KOPT-K1 (cell line): ENCODE measurements around the gene NCF2.
"Not testable (repeated sequence)": the region's sequence is repeated elsewhere in the genome, so short reads cannot be mapped to it uniquely, and the experiment has no call there.

Experiments used
- H3K27ac ChIP-seq: fragments of 200-600 bp; sonication (generic); 2 replicates; pipeline ENCODE4 v1.5.1; 2016; ENCODE audit warnings: antibody characterized with exemption, mild to moderate bottlenecking, low read depth, low read length; ENCODE audit not compliant: poor library complexity, severe bottlenecking
- H3K36me3 ChIP-seq: fragments of 200-600 bp; sonication (generic); 2 replicates; pipeline ENCODE4 v1.5.1; 2017; ENCODE audit warnings: antibody characterized with exemption, mild to moderate bottlenecking, low read length, moderate library complexity; ENCODE audit not compliant: insufficient read depth
- H3K9me3 ChIP-seq: fragments of 200-600 bp; sonication (generic); 2 replicates; pipeline ENCODE4 v1.5.1; 2017; ENCODE audit warnings: antibody characterized with exemption, low read length, mild to moderate bottlenecking; ENCODE audit not compliant: insufficient read depth, poor library complexity, severe bottlenecking

NCF2 gene, protein sequence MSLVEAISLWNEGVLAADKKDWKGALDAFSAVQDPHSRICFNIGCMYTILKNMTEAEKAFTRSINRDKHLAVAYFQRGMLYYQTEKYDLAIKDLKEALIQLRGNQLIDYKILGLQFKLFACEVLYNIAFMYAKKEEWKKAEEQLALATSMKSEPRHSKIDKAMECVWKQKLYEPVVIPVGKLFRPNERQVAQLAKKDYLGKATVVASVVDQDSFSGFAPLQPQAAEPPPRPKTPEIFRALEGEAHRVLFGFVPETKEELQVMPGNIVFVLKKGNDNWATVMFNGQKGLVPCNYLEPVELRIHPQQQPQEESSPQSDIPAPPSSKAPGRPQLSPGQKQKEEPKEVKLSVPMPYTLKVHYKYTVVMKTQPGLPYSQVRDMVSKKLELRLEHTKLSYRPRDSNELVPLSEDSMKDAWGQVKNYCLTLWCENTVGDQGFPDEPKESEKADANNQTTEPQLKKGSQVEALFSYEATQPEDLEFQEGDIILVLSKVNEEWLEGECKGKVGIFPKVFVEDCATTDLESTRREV

DNA sequence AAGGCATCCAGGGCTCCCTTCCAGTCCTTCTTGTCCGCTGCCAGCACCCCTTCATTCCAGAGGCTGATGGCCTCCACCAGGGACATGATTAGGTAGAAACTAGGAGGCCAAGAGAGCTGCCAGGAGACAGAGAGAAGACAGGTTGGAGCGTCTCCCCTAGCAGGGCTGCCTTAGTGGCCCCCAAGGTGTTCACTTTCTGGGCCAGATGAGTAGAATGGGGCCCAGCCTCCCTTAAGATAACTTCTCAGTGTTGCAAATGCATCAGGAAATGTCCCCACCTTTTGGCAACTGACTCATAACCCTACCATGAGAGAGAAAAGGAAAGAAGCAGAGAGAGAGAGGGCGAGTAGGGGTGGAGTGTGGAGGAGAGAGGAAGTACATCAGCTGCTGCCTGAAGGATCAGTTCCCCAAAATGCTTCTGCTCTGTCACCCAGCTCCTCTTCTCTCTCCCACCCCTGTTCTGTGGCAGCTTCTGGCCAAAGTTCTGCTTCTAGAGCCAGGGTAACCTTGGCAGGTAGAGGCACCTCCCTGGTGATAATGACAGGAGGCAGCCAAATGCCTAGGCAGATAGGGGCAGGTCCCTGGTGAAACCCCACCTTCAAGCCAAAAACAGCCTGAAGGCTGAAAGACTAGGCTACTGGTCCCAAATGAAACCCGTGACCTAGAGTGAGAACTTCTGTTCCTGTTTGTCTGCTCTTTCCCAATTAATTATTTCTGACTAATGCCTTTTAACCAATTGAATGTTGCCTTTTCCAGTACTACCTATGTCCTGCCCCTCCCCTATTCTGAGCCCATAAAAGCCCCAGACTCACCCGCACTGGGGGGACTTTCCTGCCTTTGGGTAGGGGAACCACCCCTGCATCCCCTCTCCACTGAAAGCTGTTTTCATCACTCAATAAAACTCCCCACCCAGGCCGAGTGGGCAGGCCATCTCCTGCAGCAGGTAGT lies at the start of gene NCF2:
NCF2 (minus strand) TSS at position 216 of the 948 bp plus-strand sequence; CDS start at position 86, 130 bp downstream.
- no peaks in the 10 kb centered on the region for H3K36me3 ChIP-seq
- no peaks in the 10 kb centered on the region for H3K9me3 ChIP-seq
- H3K27ac ChIP-seq = no peak within 1 kb of the TSS

DNA sequence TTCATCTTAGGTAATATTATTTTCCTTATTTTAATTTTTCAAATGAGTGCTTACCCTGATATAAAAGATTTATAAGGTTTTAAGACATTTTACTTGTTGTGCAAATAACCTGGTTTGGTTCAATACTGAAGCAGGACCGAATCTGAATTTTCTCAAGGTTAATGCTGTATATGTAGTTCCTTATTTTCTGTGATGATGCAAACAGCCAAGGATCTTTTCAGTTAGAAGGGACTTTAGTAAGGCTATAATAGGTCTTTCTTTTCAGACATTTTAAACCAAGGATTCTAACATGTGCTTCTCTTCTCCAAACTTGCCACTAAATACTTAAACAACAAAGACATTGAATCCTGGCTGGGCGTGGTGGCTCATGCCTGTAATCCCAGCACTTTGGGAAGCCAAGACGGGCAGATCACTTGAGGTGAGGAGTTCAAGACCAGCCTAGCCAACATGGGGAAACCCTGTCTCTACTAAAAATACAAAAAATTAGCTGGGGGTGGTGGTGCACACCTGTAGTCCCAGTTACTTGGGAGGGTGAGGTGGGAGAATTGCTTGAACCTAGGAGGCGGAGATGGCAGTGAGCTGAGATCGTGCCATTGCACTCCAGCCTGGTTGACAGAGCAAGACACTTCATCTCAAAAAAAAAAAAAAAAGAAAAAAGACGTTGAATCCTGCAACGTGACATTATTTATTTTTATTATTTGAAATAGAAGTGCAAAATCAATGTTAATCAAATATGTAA lies 48.6 kb upstream of the NCF2 start:
- no peak overlapping the region for H3K27ac ChIP-seq
- no peaks in the 10 kb centered on the region for H3K36me3 ChIP-seq
- no peaks in the 10 kb centered on the region for H3K9me3 ChIP-seq

DNA sequence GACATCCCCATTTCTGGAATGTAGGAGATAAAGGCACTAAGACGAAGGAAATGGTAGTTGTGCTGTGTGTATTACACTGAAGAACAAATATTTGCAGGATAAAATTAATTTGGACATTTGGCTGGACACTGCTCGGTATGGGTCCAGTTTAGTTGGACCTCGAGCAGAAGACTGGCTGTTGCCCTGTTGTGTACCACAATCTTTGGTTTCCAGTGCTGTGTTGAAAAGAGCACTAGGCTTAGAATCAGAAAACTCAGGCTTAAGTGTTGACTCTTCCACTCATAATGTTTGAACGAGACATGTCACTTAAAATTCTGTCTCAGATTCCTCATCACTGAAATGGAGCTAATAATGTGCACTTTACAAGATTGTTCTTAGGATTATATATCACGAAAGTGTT lies 46.5 kb upstream of the NCF2 start:
- no peak overlapping the region for H3K27ac ChIP-seq
- H3K36me3 ChIP-seq = peaks cover 11% of the 10 kb centered on the region
- H3K9me3 ChIP-seq = no peaks in the 10 kb centered on the region

DNA sequence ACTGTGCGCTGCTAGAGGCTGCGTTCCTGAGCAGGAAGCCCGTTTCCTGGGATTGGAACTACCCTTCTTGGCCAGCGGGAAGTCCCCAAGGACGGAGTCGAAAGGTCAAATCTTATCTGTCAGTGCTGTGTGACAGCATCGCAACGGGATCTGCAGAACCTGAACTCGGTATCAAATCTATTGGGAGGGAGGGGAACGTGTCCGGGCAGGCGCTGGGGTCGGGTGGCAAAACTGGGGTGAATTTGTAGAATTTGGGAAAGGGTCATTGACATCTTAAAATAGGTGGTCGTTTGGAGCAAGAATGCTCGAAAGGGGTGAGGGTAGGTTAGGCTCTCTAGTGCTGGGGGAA lies 46.0 kb upstream of the NCF2 start:
- Histone ChIP-seq H3K27ac (peak overlapping the region; percentile 75), H3K9me3 (no peaks in the 10 kb centered on the region), H3K36me3 (peaks cover 14% of the 10 kb centered on the region)

DNA sequence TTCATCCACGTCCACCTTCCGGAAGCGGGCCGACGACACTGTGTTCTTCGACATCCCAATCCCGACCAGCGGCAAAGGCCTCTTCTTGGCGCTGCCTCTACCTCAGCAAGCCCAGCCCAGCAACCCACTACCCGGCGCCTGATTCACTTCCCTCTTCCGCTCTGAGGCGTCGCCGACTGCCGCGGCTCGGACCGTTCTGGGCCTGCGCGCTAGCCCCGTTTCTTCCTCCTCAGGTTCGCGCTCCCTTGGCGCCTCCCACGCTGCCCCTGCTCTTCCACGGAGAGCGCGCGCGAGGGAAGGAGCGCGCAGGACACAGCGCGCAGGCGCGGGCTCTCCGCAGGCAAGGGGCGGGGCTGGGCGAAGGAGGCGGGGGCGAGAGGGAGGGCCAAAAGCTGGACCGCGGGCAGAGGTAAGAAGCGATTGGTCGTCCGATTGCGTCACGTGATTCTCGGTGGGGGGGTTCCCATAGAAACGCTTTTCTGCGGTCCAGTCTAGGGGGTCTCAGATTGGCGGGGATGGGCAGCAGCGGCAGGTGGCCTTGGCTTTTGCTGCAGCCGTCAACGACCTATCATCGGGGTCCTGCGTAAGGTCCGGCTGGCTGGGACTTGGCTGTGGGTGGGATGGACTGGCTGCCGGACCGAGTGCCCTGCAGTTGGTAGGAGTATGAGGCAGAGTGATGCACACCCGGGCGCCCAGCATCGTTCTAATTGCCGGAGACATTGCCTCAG lies 45.5 kb upstream of the NCF2 start, which contains the start of gene ARPC5:
ARPC5 (minus strand) TSS at position 178 of the 728 bp plus-strand sequence; CDS start at position 54, 124 bp downstream.
- Histone ChIP-seq H3K9me3 (no peaks in the 10 kb centered on the region), H3K27ac (peak within 1 kb of the TSS; percentile 75), H3K36me3 (peaks cover 19% of the 10 kb centered on the region)

DNA sequence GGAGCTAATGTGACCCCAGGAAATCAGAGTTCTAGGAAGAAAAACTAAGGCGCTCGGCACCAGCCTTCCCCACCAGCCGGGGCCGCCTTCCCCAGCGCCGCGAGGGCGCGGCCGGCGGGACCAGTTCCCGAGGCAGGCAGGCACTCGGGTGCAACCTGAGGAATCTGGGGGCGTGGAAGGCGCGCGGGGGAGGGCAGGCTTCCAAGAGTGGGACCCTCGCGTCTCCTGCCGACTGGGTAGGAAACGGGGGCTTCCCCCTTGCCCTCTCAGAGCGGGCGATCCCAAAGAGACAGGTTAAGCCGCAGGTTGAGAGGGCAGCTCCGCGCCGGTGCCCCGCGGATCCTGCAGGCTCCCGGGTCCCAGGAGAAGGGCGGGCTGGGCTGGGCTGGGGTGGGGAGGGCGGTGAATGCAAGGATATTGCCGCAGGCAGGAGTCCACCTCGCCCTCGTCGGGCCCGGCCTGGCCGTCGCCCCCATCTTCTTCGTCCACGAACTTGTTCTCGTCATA lies 44.9 kb upstream of the NCF2 start:
- H3K36me3 ChIP-seq = peaks cover 25% of the 10 kb centered on the region

DNA sequence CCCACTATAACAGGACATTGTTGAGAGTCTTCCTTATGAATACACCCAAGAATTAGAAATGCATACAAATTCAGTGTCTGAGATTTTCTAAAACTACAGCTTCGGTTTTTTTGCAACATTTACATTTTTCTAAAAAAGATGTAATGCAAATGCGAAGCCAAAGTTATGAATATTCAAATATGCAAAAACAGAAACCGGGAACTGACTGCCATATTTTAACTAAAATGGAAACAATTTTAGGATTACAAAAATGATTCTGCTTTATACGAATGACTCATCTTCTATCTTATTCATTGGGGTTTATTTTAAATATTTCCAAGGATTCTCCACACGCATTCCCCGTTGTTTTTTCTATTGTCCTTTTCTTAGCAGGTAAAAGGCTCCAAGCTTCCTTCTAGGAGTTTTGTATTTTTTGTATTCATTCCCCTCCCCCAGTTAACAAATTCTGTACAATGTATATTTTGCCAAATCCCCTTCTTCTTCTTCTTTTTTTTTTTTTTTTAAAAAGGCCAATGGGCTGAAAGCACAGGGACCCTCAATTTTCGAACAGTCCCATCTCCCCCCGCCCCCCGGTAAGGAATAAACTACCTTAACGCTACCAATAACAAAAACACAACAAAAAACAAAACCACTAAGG lies 44.3 kb upstream of the NCF2 start:
- Histone ChIP-seq H3K36me3 (peaks cover 31% of the 10 kb centered on the region), H3K27ac (peak overlapping the region; percentile 75), H3K9me3 (no peaks in the 10 kb centered on the region)

More for the DNA sequence above, 44.9 kb upstream of the NCF2 start:
- Histone ChIP-seq H3K9me3 (no peaks in the 10 kb centered on the region), H3K27ac (peak overlapping the region; percentile 75)

DNA sequence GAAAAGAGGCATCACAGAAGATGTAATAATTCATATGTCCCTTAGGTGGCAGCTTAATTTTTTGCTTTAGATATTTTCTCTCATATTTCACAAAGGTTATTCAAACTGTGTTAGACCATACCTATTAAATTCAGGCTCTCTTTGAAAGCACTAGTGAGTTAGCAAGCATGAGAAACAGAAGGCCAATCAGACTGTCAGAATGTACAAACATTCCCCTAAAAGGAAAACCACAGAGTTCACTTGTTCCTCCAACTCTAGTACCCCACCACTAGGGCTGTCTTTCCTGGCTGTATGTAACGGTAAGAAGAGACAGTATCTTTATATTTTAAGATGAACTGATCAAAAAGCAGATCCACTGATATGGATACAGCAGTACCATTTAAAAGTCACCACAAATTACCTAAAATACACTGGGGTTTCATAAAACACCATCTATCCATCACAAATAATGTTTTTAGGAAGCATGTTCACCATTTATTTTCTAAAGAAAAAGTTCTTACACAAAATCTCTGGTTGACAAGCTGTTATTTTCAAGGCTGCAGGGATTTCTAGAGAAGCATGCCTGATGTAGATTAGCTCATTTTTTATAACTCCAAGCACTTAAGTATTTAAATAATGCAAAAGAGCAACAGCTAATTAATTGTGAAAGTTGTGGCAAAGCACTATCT lies 43.6 kb upstream of the NCF2 start:
- H3K36me3 ChIP-seq = peaks cover 39% of the 10 kb centered on the region
- no peaks in the 10 kb centered on the region for H3K9me3 ChIP-seq
- H3K27ac ChIP-seq = peak overlapping the region; percentile 75

DNA sequence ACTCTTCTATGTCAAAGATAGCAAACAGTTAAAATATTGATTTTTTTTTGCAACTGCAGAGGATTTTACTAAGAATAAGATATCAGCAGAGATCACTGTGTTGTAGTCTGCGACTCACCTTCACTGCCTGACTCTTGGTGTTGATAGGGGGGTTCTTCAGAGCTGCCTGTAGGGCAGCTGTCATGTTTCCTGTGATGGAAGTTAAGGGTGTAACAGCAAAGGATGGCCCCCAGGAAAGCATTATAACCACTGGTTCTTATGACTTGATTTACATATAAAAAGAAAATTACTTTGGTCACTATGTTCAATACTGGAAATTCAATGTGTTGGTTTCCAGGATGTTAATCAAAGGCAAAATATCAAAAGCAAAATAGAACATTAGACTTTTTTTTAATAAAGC lies 42.7 kb upstream of the NCF2 start:
- no peaks in the 10 kb centered on the region for H3K9me3 ChIP-seq
- peak overlapping the region; percentile 75 for H3K27ac ChIP-seq
- H3K36me3 ChIP-seq = peaks cover 47% of the 10 kb centered on the region

DNA sequence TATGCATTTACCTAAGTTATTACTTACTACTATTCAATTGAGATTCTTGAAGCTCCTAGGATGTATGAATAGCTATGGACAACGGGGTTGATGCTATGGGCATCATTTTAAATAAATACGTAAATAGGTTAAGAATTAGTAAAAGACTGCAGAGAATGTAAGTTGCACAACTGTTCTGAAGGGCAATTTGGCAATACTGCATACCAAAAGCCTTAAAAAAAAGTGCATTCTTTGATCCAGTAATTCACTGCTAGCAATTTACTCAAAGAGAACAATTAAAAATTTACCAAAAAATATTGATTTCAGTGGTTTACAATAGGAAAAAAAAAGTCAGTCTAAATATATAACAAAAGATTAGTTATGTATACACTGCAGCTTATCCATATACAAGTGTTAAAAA lies 41.9 kb upstream of the NCF2 start:
- no peak overlapping the region for H3K27ac ChIP-seq
- H3K9me3 ChIP-seq = no peaks in the 10 kb centered on the region
- peaks cover 56% of the 10 kb centered on the region for H3K36me3 ChIP-seq

DNA sequence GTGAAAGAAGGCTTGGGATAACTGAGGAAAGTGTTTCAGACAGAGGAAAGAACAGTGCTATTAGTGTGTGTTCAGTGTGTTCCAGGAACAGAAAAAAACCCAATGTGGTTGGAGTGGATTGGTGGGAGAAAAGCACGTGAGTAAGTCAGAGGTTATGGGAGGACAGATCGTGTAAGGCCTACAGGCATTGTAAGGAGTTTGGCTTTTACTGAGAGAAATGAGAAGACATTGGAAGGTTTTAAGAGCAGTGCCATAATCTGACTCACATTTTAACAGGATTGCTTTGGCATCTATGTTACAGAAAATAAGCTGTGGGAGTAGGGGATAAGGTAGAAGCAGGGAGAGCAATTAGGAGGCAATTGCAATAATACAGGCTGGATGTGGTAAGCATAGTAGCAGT lies 40.5 kb upstream of the NCF2 start:
- no peaks in the 10 kb centered on the region for H3K9me3 ChIP-seq
- peaks cover 69% of the 10 kb centered on the region for H3K36me3 ChIP-seq
- H3K27ac ChIP-seq = no peak overlapping the region

DNA sequence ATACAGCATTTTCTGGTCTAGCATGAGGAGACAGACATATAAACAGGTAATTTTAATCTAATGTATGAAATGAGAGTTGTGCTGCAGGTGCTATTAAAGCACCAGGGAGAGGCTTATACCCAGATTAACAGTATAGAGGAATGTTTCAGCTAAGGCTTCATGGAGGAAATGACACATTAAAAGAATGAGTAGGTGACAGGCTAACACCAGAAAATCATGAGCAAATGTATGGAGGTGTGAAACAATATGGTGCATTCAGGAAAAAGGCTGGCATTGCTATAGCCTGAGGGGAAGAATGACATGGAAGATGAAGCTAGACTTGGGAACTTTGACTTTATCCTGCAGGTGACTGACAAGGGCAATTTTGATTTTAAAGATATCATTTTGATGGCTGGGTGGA lies 38.3 kb upstream of the NCF2 start:
- peaks cover 88% of the 10 kb centered on the region for H3K36me3 ChIP-seq
- no peak overlapping the region for H3K27ac ChIP-seq
- H3K9me3 ChIP-seq = no peaks in the 10 kb centered on the region

DNA sequence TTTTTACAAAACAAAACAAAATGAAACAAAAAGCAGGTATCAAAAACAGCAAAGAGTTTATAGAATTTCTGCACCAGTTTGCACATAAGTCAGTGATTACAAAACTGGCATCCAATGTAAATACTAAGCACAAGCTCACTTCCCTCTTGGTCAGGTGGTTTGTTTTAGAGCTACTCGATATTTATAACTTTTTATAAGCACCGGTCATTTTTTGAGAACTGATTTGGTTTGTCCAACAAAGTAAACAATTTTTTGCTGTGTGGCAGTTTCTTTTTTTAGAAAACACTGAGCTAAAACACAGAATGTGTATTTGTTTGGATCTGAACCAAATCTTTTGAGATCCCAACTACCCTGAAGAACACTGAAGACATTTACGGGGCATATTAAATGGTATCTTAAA lies 36.0 kb upstream of the NCF2 start:
- H3K9me3 ChIP-seq, H3K27ac ChIP-seq: not testable (repeated sequence)
- H3K36me3 ChIP-seq = peaks cover 82% of the 10 kb centered on the region
